GM23338 (cell line): ENCODE measurements around the gene SHANK1.

Experiments
- CREB1 ChIP-seq: fragments of 250-450 bp; sonication (Bioruptor Pico); IDR thresholded peaks from 2 replicates; pipeline ENCODE4 v1.5.0; 2020; ENCODE audit warnings: low read depth, mild to moderate bottlenecking, moderate library complexity
- EZH2 ChIP-seq: fragments of 200-600 bp; sonication (generic); IDR thresholded peaks from one replicate; pipeline ENCODE4 v1.8.0; 2017; ENCODE audit warnings: antibody characterized with exemption, mild to moderate bottlenecking, low read depth; ENCODE audit not compliant: unreplicated experiment
- EZH2phosphoT487 ChIP-seq: fragments of 200-600 bp; sonication (generic); IDR thresholded peaks from one replicate; pipeline ENCODE4 v1.8.1; 2018; ENCODE audit warnings: antibody characterized with exemption; ENCODE audit not compliant: unreplicated experiment
- JUNB ChIP-seq: IDR thresholded peaks from one replicate; pipeline ENCODE4 v1.6.1; 2016; ENCODE audit warnings: antibody characterized with exemption; ENCODE audit not compliant: unreplicated experiment
- NANOG ChIP-seq: IDR thresholded peaks from 2 replicates; pipeline ENCODE4 v1.6.1; 2016; ENCODE audit warnings: antibody characterized with exemption, borderline replicate concordance
- POLR2AphosphoS5 ChIP-seq: IDR thresholded peaks from 2 replicates; pipeline ENCODE4 v1.6.1; 2016; ENCODE audit warnings: antibody characterized with exemption, low read depth
- STAT1 ChIP-seq: IDR thresholded peaks from one replicate; pipeline ENCODE4 v1.6.1; 2016; ENCODE audit warnings: antibody characterized with exemption; ENCODE audit not compliant: unreplicated experiment
- ZNF114 ChIP-seq: fragments of 250-450 bp; sonication (Bioruptor Pico); IDR thresholded peaks from 2 replicates; pipeline ENCODE4 v1.5.0; 2020; ENCODE audit warnings: mild to moderate bottlenecking, moderate library complexity
- ZNF331 ChIP-seq: fragments of 250-450 bp; sonication (Bioruptor Pico); IDR thresholded peaks from 2 replicates; pipeline ENCODE4 v1.5.0; 2020; ENCODE audit warnings: low read depth, mild to moderate bottlenecking, moderate library complexity
- TF ChIP-seq, protein P1 (sequence below): fragments of 250-450 bp; sonication (Bioruptor Pico); IDR thresholded peaks from 2 replicates; pipeline ENCODE4 v1.5.0; 2020; ENCODE audit warnings: mild to moderate bottlenecking, moderate library complexity
- TF ChIP-seq, protein P2 (sequence below), 2 experiments: fragments of 200-600 bp in 1 of 2; sonication (generic) in 1 of 2; conservative IDR thresholded peaks; 2 replicates each; pipeline versions ENCODE4 v1.5.1 to v1.6.1; 2016 to 2017; ENCODE audit warnings: antibody characterized with exemption in 2 of 2, low read depth in 2 of 2, mild to moderate bottlenecking in 2 of 2, moderate library complexity in 1 of 2
- TF ChIP-seq, protein P3 (sequence below): IDR thresholded peaks from one replicate; pipeline ENCODE4 v1.6.1; 2018; ENCODE audit warnings: antibody characterized with exemption; ENCODE audit not compliant: unreplicated experiment
- TF ChIP-seq, protein P4 (sequence below): IDR thresholded peaks from 2 replicates; pipeline ENCODE4 v1.6.1; 2016; ENCODE audit warnings: antibody characterized with exemption

DNA sequence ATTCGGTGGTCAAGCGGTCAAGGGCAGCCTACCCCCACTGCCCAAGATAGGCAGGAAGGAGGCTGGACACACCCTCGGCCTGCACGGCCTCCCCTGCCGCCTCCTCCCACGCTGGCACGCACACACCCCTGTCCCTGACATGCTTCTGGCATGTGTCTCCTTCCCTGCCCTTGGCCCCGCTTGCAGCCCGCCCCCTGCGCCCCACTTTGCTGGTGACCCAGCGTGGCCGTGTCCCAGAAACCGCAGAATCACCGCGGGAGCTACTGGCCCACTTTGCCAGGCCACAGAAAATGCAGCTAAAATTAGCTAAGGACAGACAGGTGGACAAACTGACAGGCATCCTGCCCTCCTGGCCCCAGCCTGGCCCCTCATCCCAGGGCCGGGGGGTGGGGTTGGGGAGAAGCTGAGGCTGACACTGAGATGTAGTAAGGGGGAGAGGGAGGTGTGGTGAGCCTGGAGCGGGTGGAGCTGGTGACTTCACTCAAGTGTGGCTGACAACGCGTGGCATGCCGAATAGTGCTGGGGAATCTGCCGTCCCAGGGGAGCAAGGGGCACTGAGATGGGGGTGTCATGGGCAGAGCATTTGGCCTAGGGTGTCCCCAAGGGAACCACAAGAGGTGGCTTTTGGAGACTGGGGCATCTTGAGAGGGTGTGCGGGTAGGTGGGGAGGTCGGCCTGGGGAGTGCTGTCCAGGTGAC is 2.4 kb downstream of the SHANK1 start:
- TF ChIP-seq, protein P1, sequence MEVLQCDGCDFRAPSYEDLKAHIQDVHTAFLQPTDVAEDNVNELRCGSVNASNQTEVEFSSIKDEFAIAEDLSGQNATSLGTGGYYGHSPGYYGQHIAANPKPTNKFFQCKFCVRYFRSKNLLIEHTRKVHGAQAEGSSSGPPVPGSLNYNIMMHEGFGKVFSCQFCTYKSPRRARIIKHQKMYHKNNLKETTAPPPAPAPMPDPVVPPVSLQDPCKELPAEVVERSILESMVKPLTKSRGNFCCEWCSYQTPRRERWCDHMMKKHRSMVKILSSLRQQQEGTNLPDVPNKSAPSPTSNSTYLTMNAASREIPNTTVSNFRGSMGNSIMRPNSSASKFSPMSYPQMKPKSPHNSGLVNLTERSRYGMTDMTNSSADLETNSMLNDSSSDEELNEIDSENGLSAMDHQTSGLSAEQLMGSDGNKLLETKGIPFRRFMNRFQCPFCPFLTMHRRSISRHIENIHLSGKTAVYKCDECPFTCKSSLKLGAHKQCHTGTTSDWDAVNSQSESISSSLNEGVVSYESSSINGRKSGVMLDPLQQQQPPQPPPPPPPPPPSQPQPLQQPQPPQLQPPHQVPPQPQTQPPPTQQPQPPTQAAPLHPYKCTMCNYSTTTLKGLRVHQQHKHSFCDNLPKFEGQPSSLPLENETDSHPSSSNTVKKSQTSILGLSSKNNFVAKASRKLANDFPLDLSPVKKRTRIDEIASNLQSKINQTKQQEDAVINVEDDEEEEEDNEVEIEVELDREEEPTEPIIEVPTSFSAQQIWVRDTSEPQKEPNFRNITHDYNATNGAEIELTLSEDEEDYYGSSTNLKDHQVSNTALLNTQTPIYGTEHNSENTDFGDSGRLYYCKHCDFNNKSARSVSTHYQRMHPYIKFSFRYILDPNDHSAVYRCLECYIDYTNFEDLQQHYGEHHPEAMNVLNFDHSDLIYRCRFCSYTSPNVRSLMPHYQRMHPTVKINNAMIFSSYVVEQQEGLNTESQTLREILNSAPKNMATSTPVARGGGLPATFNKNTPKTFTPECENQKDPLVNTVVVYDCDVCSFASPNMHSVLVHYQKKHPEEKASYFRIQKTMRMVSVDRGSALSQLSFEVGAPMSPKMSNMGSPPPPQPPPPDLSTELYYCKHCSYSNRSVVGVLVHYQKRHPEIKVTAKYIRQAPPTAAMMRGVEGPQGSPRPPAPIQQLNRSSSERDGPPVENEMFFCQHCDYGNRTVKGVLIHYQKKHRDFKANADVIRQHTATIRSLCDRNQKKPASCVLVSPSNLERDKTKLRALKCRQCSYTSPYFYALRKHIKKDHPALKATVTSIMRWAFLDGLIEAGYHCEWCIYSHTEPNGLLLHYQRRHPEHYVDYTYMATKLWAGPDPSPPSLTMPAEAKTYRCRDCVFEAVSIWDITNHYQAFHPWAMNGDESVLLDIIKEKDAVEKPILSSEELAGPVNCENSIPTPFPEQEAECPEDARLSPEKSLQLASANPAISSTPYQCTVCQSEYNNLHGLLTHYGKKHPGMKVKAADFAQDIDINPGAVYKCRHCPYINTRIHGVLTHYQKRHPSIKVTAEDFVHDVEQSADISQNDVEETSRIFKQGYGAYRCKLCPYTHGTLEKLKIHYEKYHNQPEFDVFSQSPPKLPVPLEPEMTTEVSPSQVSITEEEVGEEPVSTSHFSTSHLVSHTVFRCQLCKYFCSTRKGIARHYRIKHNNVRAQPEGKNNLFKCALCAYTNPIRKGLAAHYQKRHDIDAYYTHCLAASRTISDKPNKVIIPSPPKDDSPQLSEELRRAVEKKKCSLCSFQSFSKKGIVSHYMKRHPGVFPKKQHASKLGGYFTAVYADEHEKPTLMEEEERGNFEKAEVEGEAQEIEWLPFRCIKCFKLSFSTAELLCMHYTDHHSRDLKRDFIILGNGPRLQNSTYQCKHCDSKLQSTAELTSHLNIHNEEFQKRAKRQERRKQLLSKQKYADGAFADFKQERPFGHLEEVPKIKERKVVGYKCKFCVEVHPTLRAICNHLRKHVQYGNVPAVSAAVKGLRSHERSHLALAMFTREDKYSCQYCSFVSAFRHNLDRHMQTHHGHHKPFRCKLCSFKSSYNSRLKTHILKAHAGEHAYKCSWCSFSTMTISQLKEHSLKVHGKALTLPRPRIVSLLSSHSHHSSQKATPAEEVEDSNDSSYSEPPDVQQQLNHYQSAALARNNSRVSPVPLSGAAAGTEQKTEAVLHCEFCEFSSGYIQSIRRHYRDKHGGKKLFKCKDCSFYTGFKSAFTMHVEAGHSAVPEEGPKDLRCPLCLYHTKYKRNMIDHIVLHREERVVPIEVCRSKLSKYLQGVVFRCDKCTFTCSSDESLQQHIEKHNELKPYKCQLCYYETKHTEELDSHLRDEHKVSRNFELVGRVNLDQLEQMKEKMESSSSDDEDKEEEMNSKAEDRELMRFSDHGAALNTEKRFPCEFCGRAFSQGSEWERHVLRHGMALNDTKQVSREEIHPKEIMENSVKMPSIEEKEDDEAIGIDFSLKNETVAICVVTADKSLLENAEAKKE (CRISPR knock-in tag), result no peak
- TF ChIP-seq, protein P2, sequence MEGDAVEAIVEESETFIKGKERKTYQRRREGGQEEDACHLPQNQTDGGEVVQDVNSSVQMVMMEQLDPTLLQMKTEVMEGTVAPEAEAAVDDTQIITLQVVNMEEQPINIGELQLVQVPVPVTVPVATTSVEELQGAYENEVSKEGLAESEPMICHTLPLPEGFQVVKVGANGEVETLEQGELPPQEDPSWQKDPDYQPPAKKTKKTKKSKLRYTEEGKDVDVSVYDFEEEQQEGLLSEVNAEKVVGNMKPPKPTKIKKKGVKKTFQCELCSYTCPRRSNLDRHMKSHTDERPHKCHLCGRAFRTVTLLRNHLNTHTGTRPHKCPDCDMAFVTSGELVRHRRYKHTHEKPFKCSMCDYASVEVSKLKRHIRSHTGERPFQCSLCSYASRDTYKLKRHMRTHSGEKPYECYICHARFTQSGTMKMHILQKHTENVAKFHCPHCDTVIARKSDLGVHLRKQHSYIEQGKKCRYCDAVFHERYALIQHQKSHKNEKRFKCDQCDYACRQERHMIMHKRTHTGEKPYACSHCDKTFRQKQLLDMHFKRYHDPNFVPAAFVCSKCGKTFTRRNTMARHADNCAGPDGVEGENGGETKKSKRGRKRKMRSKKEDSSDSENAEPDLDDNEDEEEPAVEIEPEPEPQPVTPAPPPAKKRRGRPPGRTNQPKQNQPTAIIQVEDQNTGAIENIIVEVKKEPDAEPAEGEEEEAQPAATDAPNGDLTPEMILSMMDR (conservative IDR thresholded peaks at IDR 0.05; ENCODE audit: low read depth in 2 of 2), result no peak
- no peak for TF ChIP-seq POLR2AphosphoS5
- no peak for TF ChIP-seq EZH2
- TF ChIP-seq EZH2phosphoT487, result no peak
- TF ChIP-seq, protein P3, sequence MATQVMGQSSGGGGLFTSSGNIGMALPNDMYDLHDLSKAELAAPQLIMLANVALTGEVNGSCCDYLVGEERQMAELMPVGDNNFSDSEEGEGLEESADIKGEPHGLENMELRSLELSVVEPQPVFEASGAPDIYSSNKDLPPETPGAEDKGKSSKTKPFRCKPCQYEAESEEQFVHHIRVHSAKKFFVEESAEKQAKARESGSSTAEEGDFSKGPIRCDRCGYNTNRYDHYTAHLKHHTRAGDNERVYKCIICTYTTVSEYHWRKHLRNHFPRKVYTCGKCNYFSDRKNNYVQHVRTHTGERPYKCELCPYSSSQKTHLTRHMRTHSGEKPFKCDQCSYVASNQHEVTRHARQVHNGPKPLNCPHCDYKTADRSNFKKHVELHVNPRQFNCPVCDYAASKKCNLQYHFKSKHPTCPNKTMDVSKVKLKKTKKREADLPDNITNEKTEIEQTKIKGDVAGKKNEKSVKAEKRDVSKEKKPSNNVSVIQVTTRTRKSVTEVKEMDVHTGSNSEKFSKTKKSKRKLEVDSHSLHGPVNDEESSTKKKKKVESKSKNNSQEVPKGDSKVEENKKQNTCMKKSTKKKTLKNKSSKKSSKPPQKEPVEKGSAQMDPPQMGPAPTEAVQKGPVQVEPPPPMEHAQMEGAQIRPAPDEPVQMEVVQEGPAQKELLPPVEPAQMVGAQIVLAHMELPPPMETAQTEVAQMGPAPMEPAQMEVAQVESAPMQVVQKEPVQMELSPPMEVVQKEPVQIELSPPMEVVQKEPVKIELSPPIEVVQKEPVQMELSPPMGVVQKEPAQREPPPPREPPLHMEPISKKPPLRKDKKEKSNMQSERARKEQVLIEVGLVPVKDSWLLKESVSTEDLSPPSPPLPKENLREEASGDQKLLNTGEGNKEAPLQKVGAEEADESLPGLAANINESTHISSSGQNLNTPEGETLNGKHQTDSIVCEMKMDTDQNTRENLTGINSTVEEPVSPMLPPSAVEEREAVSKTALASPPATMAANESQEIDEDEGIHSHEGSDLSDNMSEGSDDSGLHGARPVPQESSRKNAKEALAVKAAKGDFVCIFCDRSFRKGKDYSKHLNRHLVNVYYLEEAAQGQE, result no peak
- TF ChIP-seq JUNB, result no peak
- TF ChIP-seq, protein P4, sequence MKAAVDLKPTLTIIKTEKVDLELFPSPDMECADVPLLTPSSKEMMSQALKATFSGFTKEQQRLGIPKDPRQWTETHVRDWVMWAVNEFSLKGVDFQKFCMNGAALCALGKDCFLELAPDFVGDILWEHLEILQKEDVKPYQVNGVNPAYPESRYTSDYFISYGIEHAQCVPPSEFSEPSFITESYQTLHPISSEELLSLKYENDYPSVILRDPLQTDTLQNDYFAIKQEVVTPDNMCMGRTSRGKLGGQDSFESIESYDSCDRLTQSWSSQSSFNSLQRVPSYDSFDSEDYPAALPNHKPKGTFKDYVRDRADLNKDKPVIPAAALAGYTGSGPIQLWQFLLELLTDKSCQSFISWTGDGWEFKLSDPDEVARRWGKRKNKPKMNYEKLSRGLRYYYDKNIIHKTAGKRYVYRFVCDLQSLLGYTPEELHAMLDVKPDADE, result no peak
- no peak for TF ChIP-seq CREB1
- no peak for TF ChIP-seq ZNF114
- TF ChIP-seq NANOG, result no peak
- no peak for TF ChIP-seq STAT1
- TF ChIP-seq ZNF331, result no peak
